Heart left ventricle (tissue), 16 donors: ENCODE results near the gene CTNNA3. TPM values are rescaled to one million over a fixed set of nuclear protein-coding genes. Genes with fewer than 3 reads are reported as not detected.
A peak's percentile ranks its signal among the peaks of the same experiment; 100 is the strongest.

ENCODE experiments used
- ATAC-seq, 4 donors: fragments of 200-7000 bp; cut with Tn5 transposase; one replicate each; pipeline ENCODE4 v1.9.1; 2020 to 2022; ENCODE audit warnings: moderate library complexity in 4 of 4, mild to moderate bottlenecking in 3 of 4, moderate number of reproducible peaks in 1 of 4
- DNase-seq, 5 donors: peaks; one replicate each; pipeline ENCODE4 v3.0.0-alpha.2; 2020
- H3K27ac ChIP-seq, 12 donors: fragments of 200-600 bp; sonication (generic) in 4 of 12; one replicate each; pipeline versions ENCODE4 v1.5.0 to v1.8.0; 2016 to 2022; ENCODE audit warnings: mild to moderate bottlenecking in 2 of 12
- H3K27me3 ChIP-seq, 9 donors: fragments of 200-600 bp; sonication (generic) in 2 of 9; one replicate each; pipeline versions ENCODE4 v1.5.1 to v1.8.0; 2016 to 2022; ENCODE audit warnings: mild to moderate bottlenecking in 3 of 9
- H3K36me3 ChIP-seq, 9 donors: fragments of 200-600 bp; sonication (generic) in 2 of 9; one replicate each; pipeline versions ENCODE4 v1.5.0 to v1.8.0; 2018 to 2022; ENCODE audit warnings: mild to moderate bottlenecking in 2 of 9
- H3K4me1 ChIP-seq, 12 donors: fragments of 200-600 bp; sonication (generic) in 4 of 12; one replicate each; pipeline versions ENCODE4 v1.5.0 to v1.8.0; 2016 to 2022; ENCODE audit warnings: mild to moderate bottlenecking in 3 of 12
- H3K4me3 ChIP-seq, 12 donors: fragments of 200-600 bp; sonication (generic) in 4 of 12; one replicate each; pipeline versions ENCODE4 v1.5.0 to v1.8.0; 2017 to 2022; ENCODE audit warnings: mild to moderate bottlenecking in 9 of 12, moderate library complexity in 4 of 12
- H3K9me3 ChIP-seq, 12 donors: fragments of 200-600 bp; sonication (generic) in 4 of 12; one replicate each; pipeline versions ENCODE4 v1.5.0 to v1.8.0; 2016 to 2022; ENCODE audit warnings: mild to moderate bottlenecking in 1 of 12
- CTCF ChIP-seq, 12 donors: fragments of 200-600 bp; sonication (generic) in 4 of 12; IDR thresholded peaks; one replicate each; pipeline versions ENCODE4 v1.5.0 to v1.8.0; 2018 to 2022; ENCODE audit warnings: antibody characterized with exemption in 12 of 12, mild to moderate bottlenecking in 5 of 12
- POLR2A ChIP-seq, 2 donors: fragments of 450-650 bp; IDR thresholded peaks; one replicate each; pipeline ENCODE4 v1.6.1; 2017; ENCODE audit warnings: antibody characterized with exemption in 2 of 2, mild to moderate bottlenecking in 2 of 2, moderate library complexity in 2 of 2
- WGBS, 4 donors: extraction: QIAGEN DNeasy Blood & Tissue Kit in 2 of 4; methylation state at CpG; one replicate each; pipeline versions ENCODE4 v1.1.5 to v1.1.7; 2013 to 2018; 5-methylcytosine and 5-hydroxymethylcytosine counted together
- intact Hi-C, 10 donors: fragments of 100-400 bp; cut with DNase I; formaldehyde crosslinking; loops; one replicate each; pipeline versions ENCODE4 v1.11.1 to v1.14.2; 2022
- polyA plus RNA-seq, 2 donors: library from polyadenylated mRNA; stranded (reverse); fragments of 200-250 nt; gene quantifications; one replicate each; pipeline ENCODE4 v1.2.3, GENCODE V29; 2013
- total RNA-seq, 9 donors: library from RNA; depleted of rRNA in 2 of 9; stranded (reverse); fragments of >200 nt in 2 of 9; fragmentation: NEBNext Ultra II Directional in 3 of 9; extraction: Animal tissue kit (Norgen Biotek cat#: 25700) in 3 of 9; gene quantifications; one replicate each; pipeline versions ENCODE4 v1.1.0 to v1.2.4, GENCODE V29; 2016 to 2023
- donor health status: ischemic (EF 13 %, LVEDD 7.1; RV severe dilation, severe dysfunction).
- donor health status: healthy with polysubstance abuse.
- donor health status: DM: no; HTN: yes; CAD: no.
- donor health status: DM: no; HTN: no; CAD: no.
- donor health status: ischemic (EF 25% LVEDD 6.9; RV normal size, moderate dysfunction).
- donor health status: ischemic (EF 25% LVEDD 5.7; RV mildly dilated, moderate dysfunction).
- donor health status: healthy.
- donor health status: DM: yes; HTN: yes; CAD: no.
- donor health status: ischemic (EF 35%, LVEDD 5.7; RV mildly dilated, moderate dysfunction).
- donor health status: nonischemic (EF 11% LVEDD 7.7; RV severe dilation, severe dysfunction).
- donor health status: DM: yes; HTN: yes; CAD: no.
- donor health status: PGD.
- donor health status: ischemic (EF 29% LVEDD 5.4; RV normal size, mild dysfunction).
- donor health status: nonischemic (EF 23%, LVEDD 6.1; RV moderate dilation, normal function).

The CTNNA3 gene
- total and polyA plus RNA-seq, 11 donors, result 4.8 to 200 (median 99.0) TPM

DNA sequence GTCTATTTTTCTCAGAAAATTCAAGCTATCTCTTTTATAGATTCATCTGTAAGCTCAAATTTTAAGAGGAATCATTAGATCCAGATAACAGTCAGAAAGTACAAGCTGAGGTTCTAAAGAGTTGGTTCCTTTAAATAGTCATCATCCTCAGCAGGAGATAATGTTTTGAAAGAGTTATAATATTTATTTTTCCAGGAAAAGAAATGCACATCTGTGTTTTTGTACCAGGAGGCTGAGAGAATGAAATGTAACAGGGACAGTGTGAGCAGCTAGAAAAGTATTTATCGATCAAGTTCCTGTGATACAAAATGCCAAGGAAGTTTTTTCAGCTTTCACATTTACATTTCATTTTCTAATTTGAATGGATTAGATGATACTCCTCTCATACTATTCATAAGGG lies 890.4 kb downstream of the CTNNA3 start:
- Histone ChIP-seq H3K4me1 (no peaks in the 10 kb centered on the region), H3K4me3 (no peak overlapping the region), H3K36me3 (no peaks in the 10 kb centered on the region), H3K27ac (no peak overlapping the region), H3K27me3 (no peaks in the 10 kb centered on the region), H3K9me3 (no peaks in the 10 kb centered on the region)
- no peak for TF ChIP-seq CTCF (IDR thresholded peaks at IDR 0.05)
- no peak for TF ChIP-seq POLR2A (IDR thresholded peaks at IDR 0.05)
- intact Hi-C loops, result no loop called here
- WGBS, 4 donors, result 84 to 88% (median 86%) methylated on average over 1 of the region's 1 CpG
- no peak for DNase-seq
- no peak for ATAC-seq

GRCh38 chr10:66804962-66805361 lies 891.0 kb downstream of the CTNNA3 start:
- Histone ChIP-seq H3K27me3 (no peaks in the 10 kb centered on the region), H3K4me1 (no peaks in the 10 kb centered on the region), H3K9me3 (no peaks in the 10 kb centered on the region), H3K4me3 (no peak overlapping the region), H3K27ac (no peak overlapping the region), H3K36me3 (no peaks in the 10 kb centered on the region)
- ATAC-seq (no peak), DNase-seq (no peak)
- TF ChIP-seq CTCF (IDR thresholded peaks at IDR 0.05) (no peak), POLR2A (IDR thresholded peaks at IDR 0.05) (no peak)
- 23 to 31% (median 27%) methylated on average over 3 of the region's 3 CpGs for WGBS, 4 donors
- intact Hi-C loops, result no loop called here

GRCh38 chr10:66803174-66803573 lies 892.8 kb downstream of the CTNNA3 start:
- no peak overlapping the region for H3K4me3 ChIP-seq
- no peak overlapping the region for H3K27ac ChIP-seq
- TF ChIP-seq CTCF (IDR thresholded peaks at IDR 0.05) (no peak), POLR2A (IDR thresholded peaks at IDR 0.05) (no peak)
- no peaks in the 10 kb centered on the region for H3K4me1 ChIP-seq
- 49 to 59% (median 57%) methylated on average over 3 of the region's 3 CpGs for WGBS, 4 donors
- no peaks in the 10 kb centered on the region for H3K36me3 ChIP-seq
- no peaks in the 10 kb centered on the region for H3K9me3 ChIP-seq
- no peaks in the 10 kb centered on the region for H3K27me3 ChIP-seq
- ATAC-seq, result no peak
- intact Hi-C loops, result no loop called here
- DNase-seq, result no peak

- Histone ChIP-seq H3K27ac (no peak overlapping the region), H3K4me1 (no peaks in the 10 kb centered on the region), H3K9me3 (no peaks in the 10 kb centered on the region), H3K4me3 (peak overlapping the region in 3 of 12 donors; percentile 8 to 30 (median 17)), H3K27me3 (no peaks in the 10 kb centered on the region), H3K36me3 (no peaks in the 10 kb centered on the region)
- intact Hi-C loops, result no loop called here
- DNase-seq, result no peak
- no peak for ATAC-seq
- 62 to 80% (median 68%) methylated on average over 2 of the region's 2 CpGs for WGBS, 4 donors
- TF ChIP-seq CTCF (IDR thresholded peaks at IDR 0.05), result no peak
- no peak for TF ChIP-seq POLR2A (IDR thresholded peaks at IDR 0.05)
These were observed 896.5 kb downstream of the CTNNA3 start for GRCh38 chr10:66799474-66799873.
